PC-3 (cell line): ENCODE data around the gene SCN8A. TPM values are rescaled to one million over a fixed set of nuclear protein-coding genes. Genes with fewer than 3 reads are reported as not detected.

Source experiments
- ATAC-seq: fragments of 200-7000 bp; cut with Tn5 transposase; 2 replicates; pipeline ENCODE4 v1.9.1; 2020; ENCODE audit warnings: mild to moderate bottlenecking, moderate library complexity
- BruUV-seq: library from RNA; stranded (reverse); fragments of 400-500 nt; replicated peaks from 2 replicates; lab custom pipeline; 2021; lab: Mats Ljungman, UMichigan
- CTCF ChIA-PET: fragments of 300-600 bp; sonication (Branson Sonifier 250); formaldehyde crosslinking; loops from one replicate; lab custom pipeline; 2022; ENCODE audit warnings: antibody characterized with exemption; lab: Charles Lee
- POLR2A ChIA-PET: fragments of 300-600 bp; sonication (Branson Sonifier 250); formaldehyde crosslinking; loops from one replicate; lab custom pipeline; 2022; ENCODE audit warnings: antibody characterized with exemption; ENCODE audit not compliant: unreplicated experiment; lab: Charles Lee
- DNase-seq: peaks from one replicate; pipeline ENCODE4 v3.0.0-alpha.2; 2015
- H2AFZ ChIP-seq: fragments of 300-600 bp; sonication (generic); 2 replicates; pipeline ENCODE4 v1.6.0; 2016; ENCODE audit warnings: antibody characterized with exemption, low read length
- H3F3A ChIP-seq: fragments of 300-600 bp; sonication (generic); one replicate; pipeline ENCODE4 v1.6.0; 2017; ENCODE audit warnings: antibody characterized with exemption, low read length, control low read depth, mild to moderate bottlenecking; ENCODE audit not compliant: unreplicated experiment
- H3K27ac ChIP-seq: fragments of 300-600 bp; sonication (generic); 2 replicates; pipeline ENCODE4 v1.5.1; 2016; ENCODE audit warnings: mild to moderate bottlenecking, low read length
- H3K27me3 ChIP-seq: fragments of 300-600 bp; sonication (generic); 2 replicates; pipeline ENCODE4 v1.6.1; 2016; ENCODE audit warnings: low read length, mixed read lengths
- H3K36me3 ChIP-seq: fragments of 300-600 bp; sonication (generic); 2 replicates; pipeline ENCODE4 v1.6.1; 2016; ENCODE audit warnings: low read depth, mixed run types, low read length, mixed read lengths
- H3K4me1 ChIP-seq: fragments of 300-600 bp; sonication (generic); 2 replicates; pipeline ENCODE4 v1.5.1; 2016; ENCODE audit warnings: low read length; ENCODE audit not compliant: insufficient read depth
- H3K4me2 ChIP-seq: fragments of 300-600 bp; sonication (generic); 2 replicates; pipeline ENCODE4 v1.6.0; 2016; ENCODE audit warnings: low read length
- H3K4me3 ChIP-seq: fragments of 300-600 bp; sonication (generic); 2 replicates; pipeline ENCODE4 v1.5.1; 2016; ENCODE audit warnings: mild to moderate bottlenecking, low read length, mixed read lengths
- H3K79me2 ChIP-seq: fragments of 300-600 bp; sonication (generic); 2 replicates; pipeline ENCODE4 v1.6.1; 2017; ENCODE audit warnings: low read length, mixed read lengths
- H3K9ac ChIP-seq: fragments of 300-600 bp; sonication (generic); 2 replicates; pipeline ENCODE4 v1.6.0; 2016; ENCODE audit warnings: mild to moderate bottlenecking, low read length
- H3K9me2 ChIP-seq: fragments of 300-600 bp; sonication (generic); replicated peaks from 2 replicates; pipeline ENCODE4 v1.6.1; 2016; ENCODE audit warnings: mixed run types, low read length, mixed read lengths
- H3K9me3 ChIP-seq: fragments of 300-600 bp; sonication (generic); 2 replicates; pipeline ENCODE4 v1.6.1; 2016; ENCODE audit warnings: low read length, mixed read lengths
- H4K20me1 ChIP-seq: fragments of 300-600 bp; sonication (generic); 2 replicates; pipeline ENCODE4 v1.6.1; 2016; ENCODE audit warnings: low read length, mixed read lengths
- EZH2 ChIP-seq: fragments of 300-600 bp; sonication (generic); IDR thresholded peaks from one replicate; pipeline ENCODE4 v1.6.1; 2017; ENCODE audit warnings: antibody characterized with exemption, mild to moderate bottlenecking, low read length; ENCODE audit not compliant: unreplicated experiment
- EZH2phosphoT487 ChIP-seq: fragments of 300-600 bp; sonication (generic); IDR thresholded peaks from 2 replicates; pipeline ENCODE4 v1.6.1; 2018; ENCODE audit warnings: mild to moderate bottlenecking, antibody characterized with exemption, low read length, borderline replicate concordance
- intact Hi-C: fragments of 100-400 bp; cut with micrococcal nuclease; formaldehyde crosslinking; loops from 2 replicates; pipeline ENCODE4 v1.9.0; 2023
- total RNA-seq: library from RNA; depleted of rRNA; stranded (reverse); fragments of >200 nt; gene quantifications from 2 replicates; pipeline ENCODE4 v1.2.3, GENCODE V29; 2014
- TF ChIP-seq, protein P1 (sequence below): fragments of 300-600 bp; sonication (generic); conservative IDR thresholded peaks from 2 replicates; pipeline ENCODE4 v1.5.1; 2017; ENCODE audit warnings: antibody characterized with exemption, low read depth, mild to moderate bottlenecking, low read length

The SCN8A gene
- total RNA-seq, 1 experiment from 2014 or later: 12.7 TPM

DNA sequence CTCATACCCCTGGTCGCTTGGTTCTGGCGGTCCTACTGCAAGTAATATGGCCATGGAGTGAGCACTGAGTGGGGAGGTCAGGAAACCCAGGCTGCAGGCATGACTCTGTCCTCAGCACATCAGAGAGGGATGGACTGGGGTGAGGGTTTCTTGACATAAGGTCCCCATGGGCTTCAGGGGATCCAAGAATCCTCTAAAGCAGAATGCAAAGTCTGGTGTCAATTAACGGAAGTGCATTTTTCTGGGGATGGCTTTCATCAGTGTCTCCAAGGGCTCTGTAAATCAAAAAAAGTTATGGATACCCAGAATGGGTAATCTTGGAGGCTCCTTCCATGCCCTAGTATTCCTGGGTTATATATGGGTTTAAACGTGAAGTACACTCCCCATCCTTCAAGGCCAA, 253.8 kb downstream of the SCN8A start:
- no peak overlapping the region for H3K4me2 ChIP-seq
- H3K9me2 ChIP-seq: no peaks in the 10 kb centered on the region
- H3K27ac ChIP-seq: no peak overlapping the region
- H3F3A ChIP-seq: no peaks in the 10 kb centered on the region
- DNase-seq: no peak
- H3K36me3 ChIP-seq: no peaks in the 10 kb centered on the region
- no peak overlapping the region for H2AFZ ChIP-seq
- no peak for TF ChIP-seq EZH2phosphoT487
- TF ChIP-seq, protein P1, sequence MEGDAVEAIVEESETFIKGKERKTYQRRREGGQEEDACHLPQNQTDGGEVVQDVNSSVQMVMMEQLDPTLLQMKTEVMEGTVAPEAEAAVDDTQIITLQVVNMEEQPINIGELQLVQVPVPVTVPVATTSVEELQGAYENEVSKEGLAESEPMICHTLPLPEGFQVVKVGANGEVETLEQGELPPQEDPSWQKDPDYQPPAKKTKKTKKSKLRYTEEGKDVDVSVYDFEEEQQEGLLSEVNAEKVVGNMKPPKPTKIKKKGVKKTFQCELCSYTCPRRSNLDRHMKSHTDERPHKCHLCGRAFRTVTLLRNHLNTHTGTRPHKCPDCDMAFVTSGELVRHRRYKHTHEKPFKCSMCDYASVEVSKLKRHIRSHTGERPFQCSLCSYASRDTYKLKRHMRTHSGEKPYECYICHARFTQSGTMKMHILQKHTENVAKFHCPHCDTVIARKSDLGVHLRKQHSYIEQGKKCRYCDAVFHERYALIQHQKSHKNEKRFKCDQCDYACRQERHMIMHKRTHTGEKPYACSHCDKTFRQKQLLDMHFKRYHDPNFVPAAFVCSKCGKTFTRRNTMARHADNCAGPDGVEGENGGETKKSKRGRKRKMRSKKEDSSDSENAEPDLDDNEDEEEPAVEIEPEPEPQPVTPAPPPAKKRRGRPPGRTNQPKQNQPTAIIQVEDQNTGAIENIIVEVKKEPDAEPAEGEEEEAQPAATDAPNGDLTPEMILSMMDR: no peak
- TF ChIP-seq EZH2: no peak
- no peak overlapping the region for H3K9ac ChIP-seq
- POLR2A ChIA-PET: no interaction called here
- no peaks in the 10 kb centered on the region for H3K4me1 ChIP-seq
- intact Hi-C loops: no loop called here
- no TSS peak for BruUV-seq
- CTCF ChIA-PET: no interaction called here
- H3K27me3 ChIP-seq: peaks cover 42% of the 10 kb centered on the region
- no peaks in the 10 kb centered on the region for H3K79me2 ChIP-seq
- no peak for ATAC-seq
- H4K20me1 ChIP-seq: no peaks in the 10 kb centered on the region
- no peaks in the 10 kb centered on the region for H3K9me3 ChIP-seq
- H3K4me3 ChIP-seq: no peak overlapping the region

DNA sequence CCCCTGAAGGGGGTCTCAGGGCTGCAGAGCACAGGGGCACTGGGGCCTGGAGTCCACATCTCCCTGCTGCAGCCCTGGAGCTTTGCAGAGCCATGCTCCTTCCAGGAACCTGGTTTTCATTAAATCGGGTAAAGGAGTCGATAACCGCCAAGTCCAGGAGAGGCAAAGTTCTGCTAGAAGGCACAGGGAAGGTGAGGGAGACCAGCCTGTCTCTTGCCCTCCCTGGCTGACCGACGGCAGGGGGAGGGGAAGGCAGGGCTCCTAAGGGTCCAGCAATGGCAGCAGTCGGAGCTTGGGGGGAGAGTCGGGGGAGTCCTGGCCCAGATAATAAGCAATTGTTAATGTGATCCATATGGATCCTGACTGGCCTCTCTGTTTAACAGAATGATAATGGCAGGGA, 254.4 kb downstream of the SCN8A start:
- POLR2A ChIA-PET: no interaction called here
- TF ChIP-seq EZH2: no peak
- no peak for TF ChIP-seq EZH2phosphoT487
- TF ChIP-seq, protein P1: no peak
- DNase-seq (no peak), ATAC-seq (no peak)
- Histone ChIP-seq H3K27ac (no peak overlapping the region), H3K9ac (no peak overlapping the region), H3K79me2 (no peaks in the 10 kb centered on the region), H3K27me3 (peaks cover 42% of the 10 kb centered on the region), H3F3A (no peaks in the 10 kb centered on the region), H2AFZ (no peak overlapping the region), H3K9me2 (no peaks in the 10 kb centered on the region), H3K4me2 (no peak overlapping the region), H3K4me3 (no peak overlapping the region), H3K4me1 (no peaks in the 10 kb centered on the region), H3K9me3 (no peaks in the 10 kb centered on the region), H4K20me1 (no peaks in the 10 kb centered on the region), H3K36me3 (no peaks in the 10 kb centered on the region)
- intact Hi-C loops: no loop called here
- CTCF ChIA-PET: no interaction called here
- BruUV-seq: no TSS peak

DNA sequence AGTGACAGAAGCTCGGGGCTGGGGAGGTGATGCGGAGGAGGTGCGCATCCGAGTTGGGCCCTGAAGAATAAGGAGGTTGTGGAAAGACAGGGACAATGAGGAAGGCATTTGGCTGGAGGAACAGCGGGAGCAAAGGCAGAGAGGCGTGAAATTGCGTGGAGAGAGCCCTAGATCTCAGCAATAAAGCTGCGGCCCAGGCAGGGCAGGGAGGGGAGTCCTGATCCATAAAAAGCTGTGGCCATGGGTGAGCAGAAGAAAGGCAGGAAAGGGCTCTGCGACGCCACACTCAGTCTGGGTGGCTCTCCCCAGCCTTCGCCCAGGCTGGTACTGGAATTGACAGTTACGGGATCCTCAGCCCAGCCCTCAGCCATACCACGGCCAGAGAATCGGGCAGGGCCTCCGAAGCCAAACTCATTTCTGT, 255.2 kb downstream of the SCN8A start:
- Histone ChIP-seq H3K9me3 (no peaks in the 10 kb centered on the region), H3K27ac (no peak overlapping the region), H3K79me2 (no peaks in the 10 kb centered on the region), H2AFZ (peak overlapping the region; percentile 97; the same call in 1 of the 2 replicates), H3K4me2 (peak overlapping the region; percentile 98), H3K9ac (no peak overlapping the region), H3K4me3 (peak overlapping the region; percentile 76; the same call in 1 of the 2 replicates), H3K4me1 (no peaks in the 10 kb centered on the region), H4K20me1 (no peaks in the 10 kb centered on the region), H3K27me3 (peaks cover 39% of the 10 kb centered on the region), H3F3A (no peaks in the 10 kb centered on the region), H3K9me2 (no peaks in the 10 kb centered on the region), H3K36me3 (no peaks in the 10 kb centered on the region)
- BruUV-seq: no TSS peak
- DNase-seq: no peak
- ATAC-seq: no peak
- TF ChIP-seq EZH2 (no peak), EZH2phosphoT487 (no peak)
- TF ChIP-seq, protein P1: no peak
- ChIA-PET CTCF (no interaction called here), POLR2A (no interaction called here)
- intact Hi-C loops: no loop called here
